Fibroblast of skin of back (primary cell): Measurements from ENCODE around the gene ENTPD1. TPM values are rescaled to one million over a fixed set of nuclear protein-coding genes. Genes with fewer than 3 reads are reported as not detected.
"Not testable (repeated sequence)": the region's sequence is repeated elsewhere in the genome, so short reads cannot be mapped to it uniquely, and the experiment has no call there.

ENCODE experiments used
- DNase-seq: peaks from one replicate; pipeline ENCODE4 v3.0.0-alpha.2; 2013
- polyA plus RNA-seq, 2 experiments: library from polyadenylated mRNA; unstranded; fragments of 120-200 nt; gene quantifications; one replicate each; pipeline ENCODE4 v1.2.1, GENCODE V29; 2013; ENCODE audit not compliant: insufficient read length in 2 of 2

The ENTPD1 gene
- polyA plus RNA-seq (2013, experiment 1 of 2; ENCODE audit: insufficient read length), result 11.3 TPM
- 37.6 TPM for polyA plus RNA-seq (2013, experiment 2 of 2; ENCODE audit: insufficient read length)

- DNase-seq, result peak; percentile 40
Measured at GRCh38 chr10:95756041-95756761, at the start of gene ENTPD1. Gene ENTPD1 (plus strand): TSS chr10:95756163. CDS start chr10:95756240, 77 bp downstream.

DNA sequence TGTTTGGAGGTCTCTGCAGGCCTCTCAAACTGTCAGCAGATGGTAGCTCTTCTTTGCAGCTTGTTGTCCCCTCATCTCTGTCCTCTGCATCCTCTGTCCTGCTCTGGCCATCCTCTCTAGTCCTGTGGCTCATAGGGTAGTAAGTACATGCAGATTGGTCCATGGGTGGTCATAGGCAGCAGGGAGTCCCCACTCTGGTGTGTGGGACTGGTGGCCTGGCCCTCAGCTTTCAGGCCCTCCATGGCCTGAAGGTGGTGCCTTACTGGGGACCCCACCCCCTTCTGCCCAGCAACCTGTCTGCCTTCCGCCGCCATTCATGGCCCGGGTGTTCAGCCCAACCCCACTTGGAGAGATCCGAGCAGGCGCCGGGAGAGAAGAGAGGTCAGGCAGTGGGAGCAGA is 49.4 kb upstream of the ENTPD1 start:
- DNase-seq, result no peak

DNA sequence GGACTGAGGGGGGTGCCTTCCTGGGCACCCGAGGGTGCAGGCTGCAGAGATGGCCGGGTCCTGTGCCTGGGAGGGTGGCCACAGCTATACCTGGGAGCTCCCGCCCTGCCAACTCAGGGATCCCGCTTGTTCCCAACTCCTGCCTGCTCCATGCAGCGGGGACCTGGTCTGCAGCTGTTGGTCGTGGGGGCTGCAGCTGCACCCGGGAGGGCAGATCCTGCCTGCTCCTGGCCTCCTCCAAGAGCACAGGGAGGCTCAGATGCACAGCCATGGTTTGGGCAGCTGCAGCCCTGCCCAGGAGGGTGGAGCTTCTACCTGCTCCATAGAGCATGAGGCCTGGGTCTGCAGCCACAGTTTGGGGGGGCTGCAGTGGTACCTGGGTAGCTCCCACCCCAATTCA is 49.0 kb upstream of the ENTPD1 start:
- DNase-seq, result no peak

- DNase-seq, result no peak
Measured at GRCh38 chr10:95711492-95711891, 44.5 kb upstream of the ENTPD1 start.

- DNase-seq, result no peak
Measured at GRCh38 chr10:95716466-95716865, 39.5 kb upstream of the ENTPD1 start.

- DNase-seq, result no peak
Measured at GRCh38 chr10:95716866-95717265, 39.1 kb upstream of the ENTPD1 start.

DNA sequence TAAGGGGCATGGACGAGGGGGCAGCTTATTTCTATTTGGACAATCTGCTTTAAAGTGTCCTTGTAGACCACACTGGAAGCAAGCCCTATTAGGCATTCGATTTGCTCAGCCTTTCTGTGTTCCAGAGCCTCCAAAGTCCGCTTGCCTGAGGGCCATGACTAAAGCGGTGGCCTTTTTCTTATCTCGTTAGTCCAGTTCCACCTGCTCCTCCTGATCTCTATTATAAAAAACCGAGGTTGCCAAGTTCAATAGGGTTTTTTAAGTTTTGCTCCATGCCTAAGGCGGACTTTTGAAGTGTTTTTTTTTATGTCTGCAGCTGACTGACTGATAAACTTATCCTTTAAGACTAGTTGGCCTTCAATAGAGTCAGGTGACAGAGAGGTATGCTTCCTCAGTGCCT is 35.2 kb upstream of the ENTPD1 start:
- DNase-seq, result not testable (repeated sequence)

- not testable (repeated sequence) for DNase-seq
Measured at GRCh38 chr10:95722496-95722895, 33.5 kb upstream of the ENTPD1 start.

GRCh38 chr10:95728526-95728925 is 27.4 kb upstream of the ENTPD1 start:
- peak; percentile 31 for DNase-seq

GRCh38 chr10:95729323-95730055 is 26.5 kb upstream of the ENTPD1 start:
- DNase-seq, result no peak

DNA sequence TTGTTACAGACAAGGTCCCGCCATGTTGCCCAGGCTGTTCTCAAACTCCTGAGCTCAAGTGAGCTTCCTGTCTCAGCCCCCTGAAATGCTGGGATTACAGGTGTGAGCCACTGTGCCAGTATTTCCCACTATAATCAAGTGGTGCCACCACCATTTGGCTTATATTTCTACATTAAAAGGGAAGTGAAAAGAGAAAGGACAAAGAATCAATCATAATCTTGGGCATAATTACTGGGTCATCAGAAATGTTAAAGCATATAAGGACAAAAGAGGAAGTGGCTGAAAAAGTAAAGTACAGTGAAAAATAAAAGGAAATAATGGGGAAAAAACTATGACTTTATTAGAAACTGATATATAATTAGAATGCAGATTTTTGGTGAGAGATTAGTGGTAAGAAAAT is 25.7 kb upstream of the ENTPD1 start:
- no peak for DNase-seq

DNA sequence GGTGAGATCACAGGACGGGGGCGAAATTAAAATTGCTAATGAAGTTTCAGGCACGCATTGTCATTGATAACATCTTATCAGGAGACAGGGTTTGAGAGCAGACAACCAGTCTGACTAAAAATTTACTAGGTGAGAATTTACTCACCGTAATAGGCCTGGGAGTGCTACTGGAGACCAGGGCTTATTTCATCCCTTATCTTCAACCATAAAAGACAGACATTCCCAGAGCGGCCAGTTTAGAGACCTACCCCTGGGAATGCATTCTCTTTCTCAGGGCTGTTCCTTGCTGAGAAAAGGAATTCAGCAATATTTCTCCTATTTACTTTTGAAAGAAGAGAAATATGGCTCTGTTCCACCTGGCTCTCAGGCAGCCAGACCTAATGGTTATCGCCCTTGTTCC is 23.1 kb upstream of the ENTPD1 start:
- DNase-seq, result not testable (repeated sequence)

DNA sequence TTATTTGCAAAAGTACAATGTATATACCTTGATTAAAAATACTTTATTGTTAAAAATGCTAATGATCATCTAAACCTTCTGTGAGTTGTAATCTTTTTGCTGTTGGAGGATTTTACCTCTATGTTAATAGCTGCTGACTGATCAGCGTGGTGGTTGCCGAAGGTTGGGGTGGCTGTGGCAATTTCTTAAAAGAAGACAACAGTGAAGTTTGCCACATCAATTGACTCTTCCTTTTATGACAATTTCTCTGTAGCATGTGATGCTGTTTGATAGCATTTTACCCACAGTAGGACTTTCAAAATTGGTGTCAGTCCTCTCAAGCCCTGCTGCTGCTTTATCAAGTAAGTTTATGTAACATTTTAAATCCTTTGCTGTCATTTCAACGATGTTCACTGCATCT is 16.9 kb upstream of the ENTPD1 start:
- no peak for DNase-seq

DNA sequence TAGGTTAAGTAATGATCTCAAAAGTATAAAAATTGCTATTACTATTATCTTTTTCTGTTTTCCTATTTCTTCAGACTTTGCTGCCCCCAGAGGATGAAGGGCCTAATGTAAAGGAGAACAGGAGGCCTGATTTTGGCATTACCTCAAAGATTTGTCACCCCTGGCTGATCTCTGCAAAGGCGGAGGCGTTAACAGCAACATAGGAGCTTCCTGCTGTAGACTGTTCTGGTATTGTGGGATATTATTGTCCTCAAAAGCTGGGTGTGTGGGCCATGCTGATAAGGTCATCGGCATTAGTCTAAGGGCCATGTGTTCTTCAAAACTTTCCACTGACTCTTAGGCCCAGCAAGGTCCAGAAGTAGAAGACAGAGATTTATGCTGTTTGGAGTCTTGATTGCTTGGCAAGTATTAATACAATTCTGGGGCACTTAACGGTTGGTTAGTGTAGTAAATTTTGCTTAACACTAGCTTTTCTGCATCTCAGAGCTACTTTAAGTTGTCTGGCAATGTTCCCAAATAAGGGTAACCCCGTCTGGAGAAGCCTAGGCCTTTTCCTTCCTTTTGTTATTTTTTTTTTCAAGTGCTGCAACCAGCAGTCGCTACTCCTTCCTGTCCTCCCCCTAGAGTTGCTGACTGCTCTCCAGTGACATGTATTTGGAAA is 14.0 kb upstream of the ENTPD1 start:
- DNase-seq, result peak; percentile 22

DNA sequence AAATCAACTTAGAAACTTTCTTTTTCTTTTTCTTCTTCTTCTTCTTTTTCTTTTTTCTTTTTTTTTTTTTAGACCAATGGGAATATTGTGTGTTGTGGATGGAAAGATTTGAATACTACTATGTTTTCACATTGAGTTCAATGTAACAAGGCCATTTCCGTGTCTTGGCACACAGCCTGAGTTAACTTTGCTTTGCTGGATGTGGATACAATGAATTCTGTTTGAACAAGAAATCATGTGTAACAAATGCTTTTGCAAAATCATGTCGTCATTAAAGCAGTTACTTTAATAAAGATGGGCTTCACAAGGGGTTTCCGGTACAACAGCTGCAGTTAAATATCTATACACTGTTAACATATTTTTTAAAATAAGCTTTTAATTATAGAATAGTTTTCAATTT is 13.5 kb upstream of the ENTPD1 start:
- DNase-seq, result peak; percentile 34

DNA sequence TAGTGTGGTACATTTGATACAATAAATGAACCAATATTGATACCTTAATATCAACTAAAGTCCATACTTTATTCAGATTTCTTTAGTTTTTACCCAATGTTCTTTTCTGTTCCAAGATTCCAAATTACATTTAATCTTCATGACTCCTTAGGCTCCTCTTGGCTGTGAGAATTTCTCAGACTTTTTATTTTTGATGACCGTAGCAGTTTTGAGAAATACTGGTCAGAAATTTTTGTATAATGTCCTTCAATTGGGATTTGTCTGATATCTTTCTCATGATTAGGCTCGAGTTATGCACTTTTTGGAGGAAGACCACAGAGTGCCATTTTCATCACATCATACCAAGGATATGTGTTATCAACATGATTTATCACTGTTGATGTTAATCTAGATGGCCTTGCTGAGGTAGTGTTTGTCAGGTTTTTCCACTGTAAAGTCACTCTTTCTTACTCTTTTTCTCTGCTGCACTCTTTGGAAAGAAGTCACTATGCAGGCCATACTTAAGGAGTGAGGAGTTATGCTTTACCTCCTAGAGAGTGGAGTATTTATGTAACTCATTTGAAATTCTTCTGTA is 12.9 kb upstream of the ENTPD1 start:
- peak; percentile 32 for DNase-seq

GRCh38 chr10:95745501-95745900 is 10.5 kb upstream of the ENTPD1 start:
- no peak for DNase-seq

DNA sequence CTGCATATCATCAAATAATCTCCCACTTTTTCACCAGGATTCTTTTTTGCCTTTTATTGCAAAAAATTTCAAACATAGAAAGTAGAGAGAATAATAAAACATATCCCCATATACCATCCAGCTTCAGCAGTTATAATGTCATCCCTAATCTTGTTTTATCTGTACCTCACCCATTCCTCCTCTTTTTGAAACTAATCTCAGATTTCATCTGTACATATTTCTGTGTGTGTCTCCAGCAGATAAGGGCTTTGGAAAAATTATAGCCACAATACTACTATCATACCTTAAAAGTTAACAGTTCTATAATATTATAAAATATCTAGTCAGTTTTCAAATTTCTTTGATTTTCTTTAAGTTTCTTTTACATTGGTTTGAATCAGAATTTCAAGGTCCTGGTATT is 7.6 kb upstream of the ENTPD1 start:
- no peak for DNase-seq

DNA sequence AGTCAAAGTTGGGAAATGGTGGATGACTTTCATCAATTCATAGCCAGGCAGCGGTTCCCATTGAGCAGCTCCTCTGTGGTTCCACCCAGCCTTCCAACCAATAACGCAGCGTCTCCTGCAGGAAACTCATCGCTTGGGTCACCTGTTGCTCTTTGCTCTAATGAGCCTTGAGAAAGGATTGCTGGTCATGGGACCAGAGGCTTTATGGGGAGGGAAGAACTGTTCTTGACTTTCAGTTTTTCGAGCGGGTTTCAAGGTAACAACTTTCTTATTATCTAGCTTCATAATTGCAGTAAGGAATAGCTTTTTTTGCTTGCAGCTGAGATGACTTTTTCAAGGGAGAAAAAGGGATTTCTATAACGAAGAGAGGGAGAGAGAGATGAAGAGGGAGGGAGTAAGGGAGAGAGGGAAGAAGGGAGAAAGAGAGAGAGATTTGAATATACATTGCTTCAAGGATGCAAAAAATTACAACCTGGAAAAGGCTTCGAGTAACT is 405 bp upstream of the ENTPD1 start:
- no peak for DNase-seq

- no peak for DNase-seq
Measured at GRCh38 chr10:95756809-95757684, 1.1 kb downstream of the ENTPD1 start.

GRCh38 chr10:95758351-95759025 is 2.5 kb downstream of the ENTPD1 start:
- no peak for DNase-seq
